MM.1S (cell line): ENCODE data around the gene SMCO4.

ENCODE experiments used
- DNase-seq: peaks from one replicate; pipeline ENCODE4 v3.0.0-alpha.2; 2015
- H2AFZ ChIP-seq: fragments of 300-600 bp; sonication (generic); 2 replicates; pipeline ENCODE4 v1.6.0; 2016; ENCODE audit warnings: antibody characterized with exemption, low read length
- H3F3A ChIP-seq: fragments of 300-600 bp; sonication (generic); 2 replicates; pipeline ENCODE4 v1.6.1; 2016; ENCODE audit warnings: mild to moderate bottlenecking, antibody characterized with exemption, low read length, moderate library complexity, mixed read lengths; ENCODE audit not compliant: insufficient read depth
- H3K27ac ChIP-seq: fragments of 300-600 bp; sonication (generic); 2 replicates; pipeline ENCODE4 v1.5.1; 2016; ENCODE audit warnings: mild to moderate bottlenecking, low read length
- H3K27me3 ChIP-seq: fragments of 300-600 bp; sonication (generic); replicated peaks from 2 replicates; pipeline ENCODE4 v1.6.0; 2016; ENCODE audit warnings: low read length; ENCODE audit not compliant: insufficient read depth
- H3K36me3 ChIP-seq: fragments of 300-600 bp; sonication (generic); replicated peaks from 2 replicates; pipeline ENCODE4 v1.6.1; 2016; ENCODE audit warnings: mild to moderate bottlenecking, low read length, mixed read lengths; ENCODE audit not compliant: insufficient read depth
- H3K4me1 ChIP-seq: fragments of 300-600 bp; sonication (generic); 2 replicates; pipeline ENCODE4 v1.6.1; 2016; ENCODE audit warnings: low read length, mixed read lengths
- H3K4me2 ChIP-seq: fragments of 300-600 bp; sonication (generic); 2 replicates; pipeline ENCODE4 v1.6.0; 2016; ENCODE audit warnings: low read depth, low read length
- H3K4me3 ChIP-seq: fragments of 300-600 bp; sonication (generic); 2 replicates; pipeline ENCODE4 v1.5.1; 2016; ENCODE audit warnings: low read length, mixed read lengths
- H3K79me2 ChIP-seq: fragments of 300-600 bp; sonication (generic); 2 replicates; pipeline ENCODE4 v1.6.1; 2016; ENCODE audit warnings: mixed run types, low read length, mixed read lengths
- H3K9ac ChIP-seq: fragments of 300-600 bp; sonication (generic); 2 replicates; pipeline ENCODE4 v1.6.1; 2016; ENCODE audit warnings: low read length, mixed read lengths
- H3K9me2 ChIP-seq: fragments of 300-600 bp; sonication (generic); replicated peaks from 2 replicates; pipeline ENCODE4 v1.6.1; 2016; ENCODE audit warnings: mild to moderate bottlenecking, low read length, mixed read lengths; ENCODE audit not compliant: insufficient read depth
- H3K9me3 ChIP-seq: fragments of 300-600 bp; sonication (generic); replicated peaks from 2 replicates; pipeline ENCODE4 v1.6.1; 2016; ENCODE audit warnings: mild to moderate bottlenecking, low read length, mixed read lengths; ENCODE audit not compliant: insufficient read depth
- H4K20me1 ChIP-seq: fragments of 300-600 bp; sonication (generic); 2 replicates; pipeline ENCODE4 v1.6.1; 2016; ENCODE audit warnings: mild to moderate bottlenecking, low read length, moderate library complexity, mixed read lengths; ENCODE audit not compliant: insufficient read depth
- CTCF ChIP-seq: fragments of 300-600 bp; sonication (generic); IDR thresholded peaks from 2 replicates; pipeline ENCODE4 v1.5.1; 2016; ENCODE audit warnings: antibody characterized with exemption, low read length, mixed read lengths
- EZH2 ChIP-seq: fragments of 300-600 bp; sonication (generic); optimal IDR thresholded peaks from 2 replicates; pipeline ENCODE3; 2017; ENCODE audit warnings: low read depth, mild to moderate bottlenecking, antibody characterized with exemption, low read length, mixed read lengths
- EZH2phosphoT487 ChIP-seq: fragments of 300-600 bp; sonication (generic); IDR thresholded peaks from 2 replicates; pipeline ENCODE4 v1.6.1; 2018; ENCODE audit warnings: antibody characterized with exemption, low read length

The SMCO4 gene

DNA sequence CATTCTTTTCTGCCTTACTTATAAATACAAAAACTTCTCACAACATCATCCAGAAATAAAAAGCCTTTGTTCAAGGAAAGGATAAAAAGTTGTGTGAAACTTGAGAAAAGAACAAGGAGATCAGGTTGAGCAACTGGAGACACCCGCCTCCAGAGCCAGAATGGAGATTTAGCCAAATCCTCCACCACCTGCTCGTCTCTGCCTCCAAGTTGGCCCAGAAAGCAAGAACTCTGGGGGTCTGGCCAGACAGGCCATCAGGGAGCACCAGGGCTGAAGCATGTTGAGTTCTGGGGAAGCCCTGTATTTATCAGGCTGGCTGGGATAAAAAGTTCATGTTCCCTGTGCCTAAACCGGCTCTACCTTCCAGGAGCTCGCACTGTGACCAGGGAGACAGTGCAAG lies 14.9 kb downstream of the SMCO4 start:
- H2AFZ ChIP-seq = no peak overlapping the region
- no peak overlapping the region for H3K4me2 ChIP-seq
- H3K27ac ChIP-seq = no peak overlapping the region
- no peak overlapping the region for H3K4me3 ChIP-seq
- H3K79me2 ChIP-seq = 0 out of 2 replicates have a peak, but pooled peaks cover 6% of the 10 kb centered on the region
- no peaks in the 10 kb centered on the region for H3K9me3 ChIP-seq
- no peak overlapping the region for H3K9ac ChIP-seq
- H3K4me1 ChIP-seq = peaks cover 17% of the 10 kb centered on the region
- H3K36me3 ChIP-seq = no peaks in the 10 kb centered on the region
- H3K9me2 ChIP-seq = no peaks in the 10 kb centered on the region
- no peaks in the 10 kb centered on the region for H3F3A ChIP-seq
- no peak for DNase-seq
- no peaks in the 10 kb centered on the region for H4K20me1 ChIP-seq
- TF ChIP-seq EZH2 (no peak), CTCF (no peak), EZH2phosphoT487 (no peak)
- no peaks in the 10 kb centered on the region for H3K27me3 ChIP-seq

- TF ChIP-seq CTCF = no peak
- no peak for TF ChIP-seq EZH2phosphoT487
- TF ChIP-seq EZH2 = no peak
- H3K4me2 ChIP-seq = no peak overlapping the region
- H3K4me3 ChIP-seq = no peak overlapping the region
- H3K4me1 ChIP-seq = peaks cover 17% of the 10 kb centered on the region
- H3K36me3 ChIP-seq = no peaks in the 10 kb centered on the region
- no peaks in the 10 kb centered on the region for H3K9me2 ChIP-seq
- H2AFZ ChIP-seq = no peak overlapping the region
- no peaks in the 10 kb centered on the region for H3K9me3 ChIP-seq
- H3K79me2 ChIP-seq = 0 out of 2 replicates have a peak, but pooled peaks cover 6% of the 10 kb centered on the region
- H3K9ac ChIP-seq = no peak overlapping the region
- no peak overlapping the region for H3K27ac ChIP-seq
- no peaks in the 10 kb centered on the region for H3K27me3 ChIP-seq
- no peaks in the 10 kb centered on the region for H3F3A ChIP-seq
- H4K20me1 ChIP-seq = no peaks in the 10 kb centered on the region
- DNase-seq = no peak
These were observed 16.3 kb downstream of the SMCO4 start for GRCh38 chr11:93526641-93527583.

GRCh38 chr11:93526346-93526633 lies 16.9 kb downstream of the SMCO4 start:
- peaks cover 17% of the 10 kb centered on the region for H3K4me1 ChIP-seq
- H3F3A ChIP-seq = no peaks in the 10 kb centered on the region
- H3K9me2 ChIP-seq = no peaks in the 10 kb centered on the region
- H3K9me3 ChIP-seq = no peaks in the 10 kb centered on the region
- no peak for DNase-seq
- H4K20me1 ChIP-seq = no peaks in the 10 kb centered on the region
- no peaks in the 10 kb centered on the region for H3K27me3 ChIP-seq
- no peak for TF ChIP-seq EZH2phosphoT487
- no peak for TF ChIP-seq EZH2
- TF ChIP-seq CTCF = no peak
- H2AFZ ChIP-seq = no peak overlapping the region
- no peak overlapping the region for H3K27ac ChIP-seq
- H3K4me2 ChIP-seq = no peak overlapping the region
- H3K4me3 ChIP-seq = no peak overlapping the region
- H3K9ac ChIP-seq = no peak overlapping the region
- 0 out of 2 replicates have a peak, but pooled peaks cover 6% of the 10 kb centered on the region for H3K79me2 ChIP-seq
- no peaks in the 10 kb centered on the region for H3K36me3 ChIP-seq
